AG04450 (cell line): ENCODE measurements around the gene SLC12A5. TPM values are rescaled to one million over a fixed set of nuclear protein-coding genes. Genes with fewer than 3 reads are reported as not detected.

Source experiments
- CTCF ChIA-PET: fragments of 300-600, 350-600 bp; formaldehyde crosslinking; extraction: SDS; loops from one replicate; lab custom pipeline; 2022; ENCODE audit warnings: antibody characterized with exemption, inconsistent platforms; lab: Charles Lee
- POLR2A ChIA-PET: fragments of 350-600 bp; formaldehyde crosslinking; extraction: SDS; loops from one replicate; lab custom pipeline; 2021; ENCODE audit warnings: antibody characterized with exemption, inconsistent platforms; lab: Yijun Ruan, JAX
- DNase-seq: peaks from one replicate; pipeline ENCODE4 v3.0.0-alpha.2; 2011; ENCODE audit warnings: low read depth, low spot score
- H3K27ac ChIP-seq: one replicate; pipeline ENCODE4 v1.5.1; 2012; ENCODE audit warnings: low read depth, low read length, control low read depth
- H3K27me3 ChIP-seq: one replicate; pipeline ENCODE4 v1.6.0; 2012; ENCODE audit warnings: low read length; ENCODE audit not compliant: control insufficient read depth, insufficient read depth
- H3K4me3 ChIP-seq: 2 replicates; pipeline ENCODE4 v1.5.1; 2011; ENCODE audit warnings: mild to moderate bottlenecking, low read depth, low read length, control low read depth
- H3K9me3 ChIP-seq: 2 replicates; pipeline ENCODE4 v1.5.1; 2012; ENCODE audit warnings: low read length; ENCODE audit not compliant: control insufficient read depth, insufficient read depth
- CTCF ChIP-seq: IDR thresholded peaks from 2 replicates; pipeline ENCODE4 v1.5.1; 2011; ENCODE audit warnings: low read depth, low read length, control low read depth, inconsistent platforms
- polyA plus RNA-seq: library from polyadenylated mRNA; depleted of rRNA; stranded (reverse); fragments of >200 nt; gene quantifications from 2 replicates; pipeline ENCODE4 v1.2.3, GENCODE V29; 2011

The SLC12A5 gene
- polyA plus RNA-seq, 1 experiment, result 0.55 TPM

DNA sequence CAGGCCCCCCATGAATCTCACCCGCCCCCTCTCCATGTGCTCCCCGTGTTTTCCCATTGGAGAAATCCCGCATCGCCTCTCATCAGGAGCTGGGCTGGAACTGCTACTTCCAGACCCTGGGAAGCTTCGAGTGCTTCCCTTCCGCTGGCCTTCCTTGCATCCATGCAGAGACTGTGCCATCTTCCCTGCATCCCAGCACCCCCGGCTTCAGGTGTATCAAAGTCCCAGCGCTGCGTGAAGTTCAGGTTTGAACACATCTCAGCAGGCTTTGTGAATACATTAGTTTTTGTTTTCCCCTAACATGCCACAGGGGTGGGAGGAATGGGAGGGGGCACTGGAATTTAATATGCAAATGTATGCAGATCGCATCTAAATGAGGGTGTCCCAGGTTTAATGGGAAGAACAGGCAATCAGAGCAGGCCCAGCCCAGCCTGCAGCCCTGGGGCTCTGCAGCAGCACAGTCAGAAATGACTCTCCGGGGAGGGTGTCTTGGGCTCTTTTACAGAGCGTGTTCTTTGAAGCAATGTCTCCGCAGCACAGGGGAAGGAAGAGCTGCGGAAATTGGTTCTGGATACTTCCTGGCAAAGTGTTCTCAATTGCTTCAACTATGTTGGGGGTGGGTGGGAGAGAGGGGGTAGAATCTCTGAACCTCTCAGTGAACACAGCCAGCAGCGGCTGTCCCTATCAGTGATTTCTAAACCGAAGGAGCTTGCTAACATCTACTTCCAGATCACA, 28.6 kb upstream of the SLC12A5 start:
- ChIA-PET POLR2A (interaction anchor here (0.6 kb wide), 1 partner anchor 244 kb away, joined by 10 read pairs; no protein-coding TSS in a partner anchor), CTCF (interaction anchor here (1.1 to 4.9 kb wide), 2 partner anchors 13 to 14 kb away, joined by 5 to 29 read pairs; no protein-coding TSS in a partner anchor)
- TF ChIP-seq CTCF, result no peak
- Histone ChIP-seq H3K4me3 (no peak overlapping the region), H3K27me3 (peaks cover 59% of the 10 kb centered on the region), H3K9me3 (no peaks in the 10 kb centered on the region), H3K27ac (no peak overlapping the region)
- DNase-seq, result no peak

GRCh38 chr20:46001498-46001897, 27.5 kb upstream of the SLC12A5 start:
- H3K27ac ChIP-seq, result no peak overlapping the region
- H3K4me3 ChIP-seq, result no peak overlapping the region
- no peak for TF ChIP-seq CTCF
- H3K9me3 ChIP-seq, result no peaks in the 10 kb centered on the region
- ChIA-PET CTCF (interaction anchor here (0.7 to 4.9 kb wide), 3 partner anchors 12 to 1256 kb away, joined by 5 to 29 read pairs (median 5); no protein-coding TSS in a partner anchor), POLR2A (interaction anchor here (0.6 kb wide), 2 partner anchors 66 to 246 kb away, joined by 6 to 10 read pairs; no protein-coding TSS in a partner anchor)
- H3K27me3 ChIP-seq, result peaks cover 68% of the 10 kb centered on the region
- no peak for DNase-seq

DNA sequence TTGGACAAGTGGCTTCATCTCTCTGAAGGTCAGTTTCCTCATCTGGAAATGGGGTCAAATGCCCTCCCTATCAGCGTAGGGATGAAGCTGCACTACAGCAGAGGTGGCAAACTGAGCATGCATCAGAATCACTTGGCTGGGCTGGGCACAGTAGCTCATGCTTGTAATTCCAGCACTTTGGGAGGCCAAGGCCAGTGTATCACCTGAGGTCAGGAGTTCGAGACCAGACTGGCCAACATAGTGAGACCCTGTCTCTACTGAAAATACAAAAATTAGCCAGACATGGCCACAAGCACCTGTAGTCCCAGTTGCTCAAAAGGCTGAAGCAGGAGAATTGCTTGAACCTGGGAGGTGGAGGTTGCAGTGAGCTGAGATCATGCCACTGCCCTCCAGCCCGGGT, 27.0 kb upstream of the SLC12A5 start:
- ChIA-PET CTCF (interaction anchor here (0.7 to 4.9 kb wide), 2 partner anchors 12 to 1256 kb away, joined by 5 to 29 read pairs; no protein-coding TSS in a partner anchor), POLR2A (interaction anchor here (0.6 kb wide), 1 partner anchor 67 kb away, joined by 6 read pairs; no protein-coding TSS in a partner anchor)
- H3K27me3 ChIP-seq, result peaks cover 68% of the 10 kb centered on the region
- DNase-seq, result no peak
- no peak overlapping the region for H3K27ac ChIP-seq
- no peaks in the 10 kb centered on the region for H3K9me3 ChIP-seq
- no peak for TF ChIP-seq CTCF
- no peak overlapping the region for H3K4me3 ChIP-seq

GRCh38 chr20:46004187-46004586, 24.8 kb upstream of the SLC12A5 start:
- TF ChIP-seq CTCF, result no peak
- ChIA-PET CTCF (interaction anchor here (1.6 kb wide), 1 partner anchor 17 kb away, joined by 3 read pairs; no protein-coding TSS in a partner anchor), POLR2A (no interaction called here)
- H3K4me3 ChIP-seq, result no peak overlapping the region
- H3K27me3 ChIP-seq, result peaks cover 75% of the 10 kb centered on the region
- no peak overlapping the region for H3K27ac ChIP-seq
- no peaks in the 10 kb centered on the region for H3K9me3 ChIP-seq
- no peak for DNase-seq

- H3K27me3 ChIP-seq, result peaks cover 75% of the 10 kb centered on the region
- no peak overlapping the region for H3K4me3 ChIP-seq
- DNase-seq, result no peak
- no peak overlapping the region for H3K27ac ChIP-seq
- no peak for TF ChIP-seq CTCF
- no peaks in the 10 kb centered on the region for H3K9me3 ChIP-seq
- POLR2A ChIA-PET, result no interaction called here
- CTCF ChIA-PET, result interaction anchor here (0.8 to 1.6 kb wide), 2 partner anchors 9 to 18 kb away, joined by 3 to 6 read pairs; no protein-coding TSS in a partner anchor
Observed at GRCh38 chr20:46004889-46005473, 24.0 kb upstream of the SLC12A5 start.
